Psoas muscle (tissue), 7 donors: ENCODE data around the gene HCRTR1. TPM values are rescaled to one million over a fixed set of nuclear protein-coding genes. Genes with fewer than 3 reads are reported as not detected.

Experiments
- polyA plus RNA-seq, 3 donors: library from polyadenylated mRNA; stranded (reverse); fragments of 200-250 nt; gene quantifications; one replicate each; pipeline ENCODE4 v1.2.3, GENCODE V29; 2013
- total RNA-seq, 4 donors: library from RNA; stranded (reverse); fragmentation: NEBNext Ultra II Directional in 2 of 4; extraction: Animal tissue kit (Norgen Biotek cat#: 25700) in 2 of 4; gene quantifications; one replicate each; pipeline versions ENCODE4 v1.2.1 to v1.2.4, GENCODE V29; 2021 to 2023
- donor health status: healthy with polysubstance abuse.
- donor health status: DM: no; HTN: no; CAD: no; lungs with moderate emphysema.
- donor health status: Bipolar disorder and iron deficiency.
- donor health status: healthy.
- donor health status: DM: no; HTN: no; CAD: no.
- donor health status: DM: no; HTN: no; CAD: no.
- donor health status: DM: yes; HTN: yes; CAD: no.

The HCRTR1 gene
- total and polyA plus RNA-seq, 7 donors = 0.12 to 1.2 (median 0.34) TPM; not detected in 1

Other genes with a start within 250 kb of the HCRTR1 start
- 1,000 to 10,000 TPM in 2 of 4 donors, 100 to 1,000 TPM in 2; 467 to 4,001 (median 1,634) TPM for gene FABP3, start 244.6 kb upstream of the HCRTR1 start, total RNA-seq
- 1,000 to 10,000 TPM; 1,537 to 3,507 (median 3,423) TPM for gene FABP3, start 244.6 kb upstream of the HCRTR1 start, polyA plus RNA-seq
- 10 to 100 TPM; 26.4 to 50.7 (median 30.4) TPM for gene SERINC2, start 204.5 kb upstream of the HCRTR1 start, total RNA-seq
- gene SERINC2, start 204.5 kb upstream of the HCRTR1 start, polyA plus RNA-seq = 10 to 100 TPM; 13.4 to 93.4 (median 33.5) TPM
- 10 to 100 TPM; 28.5 to 59.6 (median 47.3) TPM for gene TINAGL1, start 41.2 kb upstream of the HCRTR1 start, total RNA-seq
- gene TINAGL1, start 41.2 kb upstream of the HCRTR1 start, polyA plus RNA-seq = 10 to 100 TPM; 46.7 to 59.3 (median 57.4) TPM
- gene PEF1, start 27.2 kb downstream of the HCRTR1 start, total RNA-seq = 10 to 100 TPM; 22.1 to 43.1 (median 29.7) TPM
- gene PEF1, start 27.2 kb downstream of the HCRTR1 start, polyA plus RNA-seq = 10 to 100 TPM; 29.5 to 57.4 (median 30.7) TPM
- gene COL16A1, start 86.3 kb downstream of the HCRTR1 start, total RNA-seq = 10 to 100 TPM in 1 of 4 donors, 1 to 10 TPM in 3; 6.1 to 14.2 (median 8.4) TPM
- 1 to 10 TPM; 2.9 to 4.1 (median 3.5) TPM for gene COL16A1, start 86.3 kb downstream of the HCRTR1 start, polyA plus RNA-seq
- 1 to 10 TPM in 3 of 4 donors, under 1 TPM in 1; 0.61 to 1.8 (median 1.2) TPM for gene ADGRB2, start 146.7 kb downstream of the HCRTR1 start, total RNA-seq
- under 1 TPM; 0.44 to 0.73 (median 0.65) TPM for gene ADGRB2, start 146.7 kb downstream of the HCRTR1 start, polyA plus RNA-seq
- under 1 TPM in 2 of 4 donors, not detected in 2; 0.15 to 0.32 TPM for gene SPOCD1, start 198.3 kb downstream of the HCRTR1 start, total RNA-seq
- gene SPOCD1, start 198.3 kb downstream of the HCRTR1 start, polyA plus RNA-seq = 1 to 10 TPM in 1 of 3 donors, under 1 TPM in 2; 0.05 to 2.5 (median 0.08) TPM